Activated CD8-positive, alpha-beta memory T cell treated with anti-CD3 and anti-CD28 coated beads for 48 hours (primary cell): ENCODE measurements around the gene SHISAL1.

Source experiments
- DNase-seq, 3 experiments: peaks; one replicate each; pipeline ENCODE4 v3.0.0-alpha.2; 2020; ENCODE audit warnings: low read depth in 2 of 3, low spot score in 2 of 3

The SHISAL1 gene

DNA sequence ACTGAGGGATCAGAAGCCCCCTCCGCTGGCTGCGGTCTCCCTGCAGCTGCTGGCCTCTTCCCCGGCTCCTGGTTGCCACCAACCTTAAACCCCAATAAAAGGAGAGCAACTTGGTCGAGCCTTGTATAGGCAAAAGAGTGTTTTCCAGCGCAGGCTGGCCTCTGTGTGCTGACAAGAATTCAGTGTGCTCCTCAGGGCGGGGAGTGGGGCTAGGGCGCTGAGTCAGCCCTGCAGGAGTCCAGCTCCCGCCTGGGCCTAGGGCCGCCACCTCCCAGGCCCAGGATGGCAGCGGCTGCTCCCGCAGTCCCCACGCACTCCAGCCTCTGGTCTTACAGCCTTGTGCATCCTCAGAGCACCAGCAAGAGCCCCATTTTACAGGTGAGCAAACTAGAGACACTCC, at the start of gene SHISAL1:
SHISAL1 (minus strand) TSS at position 186 of the 400 bp plus-strand sequence. CDS start 12,006 bp downstream, outside the sequence.
- no peak for DNase-seq

GRCh38 chr22:44361391-44362126, 48.8 kb upstream of the SHISAL1 start:
- DNase-seq: no peak

DNA sequence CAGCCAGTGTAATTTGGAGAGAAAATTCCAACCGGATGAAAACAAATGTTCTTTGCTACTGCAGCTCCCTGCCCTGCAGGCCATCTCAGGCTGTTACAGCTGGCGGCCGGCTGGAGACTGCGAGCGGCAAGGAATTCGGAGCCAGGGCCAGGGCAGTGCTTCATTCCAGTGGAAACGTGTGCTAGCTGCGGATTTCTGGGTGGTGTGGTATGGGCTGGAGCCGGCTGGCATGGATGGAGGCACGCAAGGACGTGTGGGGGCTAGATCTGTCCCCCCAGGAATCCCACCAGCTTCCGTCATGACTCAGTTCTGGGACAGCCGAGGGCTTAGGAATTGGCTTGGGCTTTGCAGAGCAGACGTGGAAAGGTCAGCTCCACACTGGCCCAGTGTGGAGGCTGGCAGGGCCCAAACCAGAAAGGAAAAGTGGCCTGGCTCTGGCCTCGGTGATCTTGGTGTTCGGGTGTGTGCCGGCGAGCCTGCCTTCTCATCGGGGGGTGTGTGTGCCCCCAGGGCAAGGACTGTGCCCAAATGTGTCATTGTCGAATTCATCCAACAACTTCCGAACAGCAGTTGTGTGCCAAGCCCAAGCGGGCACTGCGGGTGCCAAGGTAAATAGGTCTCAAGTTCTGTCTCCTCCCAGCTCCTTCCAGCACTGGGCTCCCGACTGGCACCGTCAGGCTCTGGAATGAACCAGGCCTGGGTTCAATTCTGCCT, 48.1 kb upstream of the SHISAL1 start:
- DNase-seq: no peak

DNA sequence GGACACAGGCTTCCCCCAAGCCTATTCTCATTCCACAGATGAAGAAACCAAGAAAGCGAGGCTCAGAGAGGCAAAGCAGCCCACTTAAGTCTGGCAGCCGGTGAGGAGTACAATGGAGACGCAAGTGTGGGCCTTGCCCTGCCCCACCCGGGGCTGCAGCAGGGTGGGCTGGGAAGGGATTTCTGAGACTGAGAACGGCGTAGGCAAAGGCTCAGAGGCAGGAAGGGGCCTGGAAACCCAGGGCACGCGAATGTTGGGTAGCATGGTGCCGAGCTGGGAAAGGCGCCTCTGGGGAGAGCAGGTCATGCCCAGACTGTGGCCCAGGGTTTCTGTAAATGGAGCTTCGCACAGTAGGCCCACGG, 47.5 kb upstream of the SHISAL1 start:
- DNase-seq: no peak

DNA sequence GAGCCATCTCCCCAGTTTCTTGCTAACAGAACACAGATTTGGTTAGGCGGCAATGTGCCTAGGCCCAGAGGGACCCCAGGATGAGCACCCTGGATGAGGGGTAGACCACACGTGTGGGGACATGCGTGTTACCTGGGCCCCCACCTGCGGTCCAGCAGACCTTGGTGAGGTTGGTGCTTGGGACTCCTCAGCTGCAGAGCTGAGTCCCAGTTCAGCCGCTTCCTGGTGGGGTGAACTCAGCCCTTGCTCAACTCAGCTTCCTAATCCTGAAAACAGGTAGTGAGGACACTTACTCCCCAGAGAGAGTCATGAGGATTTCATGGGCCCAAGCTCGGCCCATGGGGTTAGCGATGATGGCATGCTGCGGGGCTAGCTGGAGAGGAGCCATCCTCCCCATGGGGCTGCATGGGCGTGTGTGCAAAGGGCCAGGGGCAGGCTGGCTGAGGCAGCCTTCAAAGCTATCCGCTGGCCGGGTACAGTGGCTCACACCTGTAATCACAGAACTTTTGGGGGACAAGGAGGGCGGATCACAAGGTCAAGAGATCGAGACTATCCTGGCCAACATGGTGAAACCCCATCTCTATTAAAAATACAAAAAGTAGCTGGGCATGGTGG, 46.9 kb upstream of the SHISAL1 start:
- no peak for DNase-seq

- no peak for DNase-seq
Measured at GRCh38 chr22:44358709-44359440, 46.1 kb upstream of the SHISAL1 start.

- DNase-seq: no peak
Measured at GRCh38 chr22:44357966-44358465, 45.3 kb upstream of the SHISAL1 start.

DNA sequence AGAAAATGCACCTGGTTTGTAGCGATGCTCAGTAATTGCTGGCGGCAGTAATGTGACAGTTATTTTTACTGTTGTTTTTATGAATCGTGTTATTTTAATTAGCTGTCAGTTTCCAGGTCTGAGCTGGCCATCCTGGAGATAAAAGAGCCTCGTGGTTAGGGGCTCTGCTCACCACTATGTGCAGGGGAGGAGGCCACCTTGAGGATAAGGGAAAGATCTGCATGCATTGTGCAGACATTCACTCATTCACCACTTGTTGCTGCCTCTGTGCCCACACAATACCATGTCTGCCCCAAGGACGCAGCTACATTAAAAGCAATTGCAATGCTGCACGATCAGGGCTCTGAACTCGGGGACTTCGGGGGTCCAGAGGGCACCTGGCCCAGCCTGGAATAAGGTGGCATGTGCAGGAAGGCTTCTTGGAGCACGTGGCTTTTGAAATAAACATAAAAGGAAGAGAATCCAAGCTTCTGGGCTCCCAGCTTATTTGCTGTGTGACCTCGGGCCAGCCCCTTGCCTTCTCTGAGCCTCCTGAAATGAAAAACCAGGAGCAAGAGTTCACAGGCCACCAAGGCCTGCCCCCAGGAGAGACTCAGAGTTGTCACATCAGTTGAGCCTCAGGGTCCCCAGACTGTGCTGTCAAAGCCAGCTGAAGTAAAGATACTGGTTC, 44.7 kb upstream of the SHISAL1 start:
- no peak for DNase-seq

GRCh38 chr22:44355716-44356070, 42.9 kb upstream of the SHISAL1 start:
- DNase-seq: no peak

- DNase-seq: no peak
Measured at GRCh38 chr22:44354288-44354687, 41.5 kb upstream of the SHISAL1 start.

- no peak for DNase-seq
Measured at GRCh38 chr22:44353041-44353440, 40.3 kb upstream of the SHISAL1 start.

DNA sequence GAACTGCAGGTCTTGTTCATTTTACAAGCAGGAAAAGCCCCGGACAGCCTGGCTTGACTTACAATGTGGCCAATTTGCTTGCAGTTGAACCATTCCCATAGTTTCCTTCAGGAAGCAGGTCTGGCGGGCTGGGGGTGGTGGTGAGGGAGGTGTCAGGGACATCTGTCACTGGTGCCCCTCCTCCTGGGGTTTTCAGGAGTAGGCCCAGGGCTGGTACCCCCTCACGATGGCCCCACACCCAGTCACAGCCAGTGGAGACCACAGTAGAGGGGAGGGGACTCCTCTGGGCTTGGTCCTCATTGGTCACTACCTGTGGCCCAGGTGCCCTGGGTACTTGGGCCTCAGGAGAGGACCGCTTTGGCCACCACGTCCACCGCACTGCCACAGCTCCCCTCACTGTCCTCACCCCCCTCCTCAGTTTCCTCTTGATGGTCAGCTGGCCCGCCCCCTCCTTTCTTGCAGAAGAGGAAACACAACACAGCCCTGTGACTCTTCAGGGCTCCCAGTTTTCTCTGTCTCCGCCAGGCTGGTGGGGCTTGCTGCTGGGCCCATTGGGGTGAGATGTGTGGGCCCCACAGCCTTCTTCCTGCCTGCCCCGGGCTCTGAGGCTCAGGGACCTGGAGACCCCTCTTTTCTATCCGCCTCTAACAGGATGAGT, 39.8 kb upstream of the SHISAL1 start:
- DNase-seq: no peak

GRCh38 chr22:44351685-44352377, 39.1 kb upstream of the SHISAL1 start:
- DNase-seq: peak in 2 of 3 experiments; percentile 25 to 30

DNA sequence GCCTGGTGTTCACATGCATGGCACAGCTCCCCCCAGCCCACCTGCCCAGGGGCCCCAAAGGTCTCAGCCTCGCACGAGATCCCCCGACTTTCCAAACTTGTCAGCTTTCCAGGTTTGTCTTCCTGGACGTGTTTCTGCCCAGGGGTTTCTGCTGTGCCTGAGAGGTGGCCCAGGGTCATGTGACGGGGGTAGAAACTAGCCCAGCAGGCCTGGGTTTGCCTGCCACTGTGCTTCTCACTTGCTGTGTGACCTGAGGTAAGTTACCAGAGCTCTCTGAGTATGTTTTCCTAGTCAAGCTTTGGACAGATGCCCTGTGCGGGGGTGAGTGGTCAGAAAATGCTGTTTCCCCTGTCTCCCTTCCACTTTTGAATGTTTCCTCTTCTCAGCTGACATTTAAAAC, 38.3 kb upstream of the SHISAL1 start:
- DNase-seq: no peak

DNA sequence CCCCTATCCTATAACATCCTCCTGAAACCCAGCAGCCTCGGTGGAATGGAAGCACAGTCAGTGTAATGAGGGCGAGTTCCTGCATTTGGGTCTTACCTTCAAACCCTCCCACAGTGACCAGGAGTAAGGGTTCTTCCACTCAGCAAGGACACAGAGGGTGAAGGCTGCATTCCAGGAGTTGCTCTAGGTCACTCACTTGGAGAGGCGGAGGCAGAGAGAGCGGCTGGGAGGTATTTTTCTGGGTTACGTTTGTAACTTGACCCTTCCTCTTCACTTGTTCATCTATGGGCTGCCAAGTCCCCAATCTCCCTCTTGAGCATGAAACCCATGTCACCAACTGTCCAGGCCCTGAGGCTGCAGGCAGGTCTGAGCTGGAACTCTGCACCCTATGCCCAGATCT, 36.8 kb upstream of the SHISAL1 start:
- DNase-seq: no peak

GRCh38 chr22:44348971-44349560, 36.3 kb upstream of the SHISAL1 start:
- DNase-seq: no peak

DNA sequence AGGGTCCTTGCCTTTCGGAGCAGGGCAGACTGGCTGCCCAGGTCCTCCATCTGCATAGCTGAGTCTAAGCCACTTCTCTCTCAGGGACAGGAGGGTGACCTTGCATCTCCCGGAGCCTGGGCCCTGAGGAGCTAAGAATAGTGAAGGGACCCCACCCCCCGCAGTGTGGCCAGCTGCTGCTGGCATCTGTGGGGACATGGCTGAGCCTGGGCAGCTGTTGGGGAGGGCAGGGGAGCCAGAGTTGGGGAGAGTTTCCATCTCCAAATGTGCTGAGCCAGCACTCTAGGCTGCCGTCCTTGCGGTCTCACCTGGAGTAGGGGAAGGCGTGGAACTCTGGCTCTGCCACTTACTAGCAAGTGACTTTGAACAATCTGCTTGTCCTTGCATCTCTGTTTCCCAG, 34.8 kb upstream of the SHISAL1 start:
- DNase-seq: no peak

GRCh38 chr22:44347080-44347479, 34.3 kb upstream of the SHISAL1 start:
- DNase-seq: no peak

GRCh38 chr22:44345872-44346271, 33.1 kb upstream of the SHISAL1 start:
- DNase-seq: no peak
